Measurements from ENCODE around the gene ATP6V0A4.

Gene ATP6V0A4

DNA sequence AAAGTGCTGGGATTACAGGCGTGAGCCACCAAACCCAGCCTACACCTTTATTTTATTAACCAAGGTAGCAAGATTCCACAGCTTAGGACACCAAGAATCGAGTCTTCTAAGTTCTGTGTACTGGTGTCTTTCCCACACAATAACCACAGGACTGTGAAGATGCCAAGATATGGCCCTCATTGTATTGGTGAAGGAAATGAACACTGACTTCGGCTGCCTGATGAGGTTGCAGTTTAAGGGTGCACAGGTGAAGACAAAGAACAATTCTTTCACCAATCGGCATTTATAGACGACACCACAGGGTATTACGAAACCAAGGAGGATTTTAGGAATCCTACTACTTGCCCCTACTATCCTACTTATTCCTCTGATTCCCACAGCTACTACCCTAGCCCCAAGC lies 49.3 kb downstream of the ATP6V0A4 start:
- TF ChIP-seq, protein P1, sequence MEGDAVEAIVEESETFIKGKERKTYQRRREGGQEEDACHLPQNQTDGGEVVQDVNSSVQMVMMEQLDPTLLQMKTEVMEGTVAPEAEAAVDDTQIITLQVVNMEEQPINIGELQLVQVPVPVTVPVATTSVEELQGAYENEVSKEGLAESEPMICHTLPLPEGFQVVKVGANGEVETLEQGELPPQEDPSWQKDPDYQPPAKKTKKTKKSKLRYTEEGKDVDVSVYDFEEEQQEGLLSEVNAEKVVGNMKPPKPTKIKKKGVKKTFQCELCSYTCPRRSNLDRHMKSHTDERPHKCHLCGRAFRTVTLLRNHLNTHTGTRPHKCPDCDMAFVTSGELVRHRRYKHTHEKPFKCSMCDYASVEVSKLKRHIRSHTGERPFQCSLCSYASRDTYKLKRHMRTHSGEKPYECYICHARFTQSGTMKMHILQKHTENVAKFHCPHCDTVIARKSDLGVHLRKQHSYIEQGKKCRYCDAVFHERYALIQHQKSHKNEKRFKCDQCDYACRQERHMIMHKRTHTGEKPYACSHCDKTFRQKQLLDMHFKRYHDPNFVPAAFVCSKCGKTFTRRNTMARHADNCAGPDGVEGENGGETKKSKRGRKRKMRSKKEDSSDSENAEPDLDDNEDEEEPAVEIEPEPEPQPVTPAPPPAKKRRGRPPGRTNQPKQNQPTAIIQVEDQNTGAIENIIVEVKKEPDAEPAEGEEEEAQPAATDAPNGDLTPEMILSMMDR (conservative IDR thresholded peaks at IDR 0.05; ENCODE audit: control insufficient read depth, insufficient read depth, low read depth, low read length): no peak
- no peak overlapping the region for H3K4me3 ChIP-seq (ENCODE audit: control insufficient read depth, low read depth, low read length)
- no peak for DNase-seq (ENCODE audit: low read depth)

GRCh38 chr7:138746073-138746472 lies 51.9 kb downstream of the ATP6V0A4 start:
- no peak overlapping the region for H3K4me3 ChIP-seq (ENCODE audit: control insufficient read depth, low read depth, low read length)
- TF ChIP-seq, protein P1 (conservative IDR thresholded peaks at IDR 0.05; ENCODE audit: control insufficient read depth, insufficient read depth, low read depth, low read length): no peak
- no peak for DNase-seq (ENCODE audit: low read depth)

GRCh38 chr7:138745189-138745588 lies 52.8 kb downstream of the ATP6V0A4 start:
- TF ChIP-seq, protein P1 (conservative IDR thresholded peaks at IDR 0.05; ENCODE audit: control insufficient read depth, insufficient read depth, low read depth, low read length): no peak
- no peak for DNase-seq (ENCODE audit: low read depth)
- no peak overlapping the region for H3K4me3 ChIP-seq (ENCODE audit: control insufficient read depth, low read depth, low read length)

DNA sequence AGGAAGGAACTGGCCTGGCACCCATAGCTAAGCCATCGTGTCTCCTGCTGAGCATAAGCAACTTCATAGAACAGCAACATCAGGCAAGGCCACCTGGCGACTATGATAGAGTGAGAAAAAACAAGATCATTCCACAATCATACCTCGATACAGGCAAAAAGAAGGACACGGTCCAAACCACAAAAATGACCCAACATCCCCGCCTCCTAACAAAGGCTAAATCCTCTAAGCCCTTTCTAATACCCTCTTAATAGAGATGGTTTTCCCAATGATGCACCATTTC lies 56.6 kb downstream of the ATP6V0A4 start:
- TF ChIP-seq, protein P1 (conservative IDR thresholded peaks at IDR 0.05; ENCODE audit: control insufficient read depth, insufficient read depth, low read depth, low read length): no peak
- DNase-seq (ENCODE audit: low read depth): no peak
- no peak overlapping the region for H3K4me3 ChIP-seq (ENCODE audit: control insufficient read depth, low read depth, low read length)

- TF ChIP-seq, protein P1 (conservative IDR thresholded peaks at IDR 0.05; ENCODE audit: control insufficient read depth, insufficient read depth, low read depth, low read length): no peak
- DNase-seq (ENCODE audit: low read depth): no peak
- no peak overlapping the region for H3K4me3 ChIP-seq (ENCODE audit: control insufficient read depth, low read depth, low read length)
These were observed 58.1 kb downstream of the ATP6V0A4 start for GRCh38 chr7:138739859-138740258.

DNA sequence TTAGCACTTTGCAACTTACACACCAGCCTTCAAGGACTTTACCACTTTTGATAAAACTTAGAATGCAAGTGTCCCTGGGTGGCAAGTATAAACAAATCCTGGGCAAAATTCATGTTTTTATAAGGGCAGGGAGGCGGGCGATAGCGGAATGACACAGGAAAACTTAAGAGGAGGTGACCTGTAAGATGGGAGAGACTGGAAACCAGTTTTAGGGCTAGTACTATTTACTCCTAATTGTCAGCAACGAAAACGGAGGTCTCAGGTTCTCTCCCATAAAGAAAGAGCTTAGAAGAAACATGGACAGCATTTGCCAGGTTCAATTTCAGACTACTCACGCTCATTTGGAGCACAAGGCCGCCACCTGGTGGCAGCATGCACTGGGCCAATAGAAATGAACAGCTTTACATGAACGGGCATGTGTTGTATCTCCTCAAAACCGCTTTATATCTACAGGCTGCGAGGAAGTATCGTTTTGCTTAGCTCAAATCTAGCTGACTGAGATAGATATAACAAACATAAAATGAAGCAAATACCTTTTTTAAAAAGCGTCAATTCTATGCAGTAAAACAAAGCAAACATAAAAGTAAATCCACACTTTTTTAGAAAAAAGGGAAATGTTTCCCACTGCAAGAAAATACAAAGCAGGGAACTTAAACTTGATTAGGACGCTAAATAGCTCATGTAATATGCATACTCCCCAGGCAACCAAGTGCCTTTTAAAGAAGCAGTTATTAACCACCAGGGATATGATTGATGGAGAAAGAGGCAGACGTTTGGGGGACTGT lies 59.3 kb downstream of the ATP6V0A4 start:
- TF ChIP-seq, protein P1 (conservative IDR thresholded peaks at IDR 0.05; ENCODE audit: control insufficient read depth, insufficient read depth, low read depth, low read length): peak; percentile 97
- DNase-seq (ENCODE audit: low read depth): peak; percentile 79
- no peak overlapping the region for H3K4me3 ChIP-seq (ENCODE audit: control insufficient read depth, low read depth, low read length)

DNA sequence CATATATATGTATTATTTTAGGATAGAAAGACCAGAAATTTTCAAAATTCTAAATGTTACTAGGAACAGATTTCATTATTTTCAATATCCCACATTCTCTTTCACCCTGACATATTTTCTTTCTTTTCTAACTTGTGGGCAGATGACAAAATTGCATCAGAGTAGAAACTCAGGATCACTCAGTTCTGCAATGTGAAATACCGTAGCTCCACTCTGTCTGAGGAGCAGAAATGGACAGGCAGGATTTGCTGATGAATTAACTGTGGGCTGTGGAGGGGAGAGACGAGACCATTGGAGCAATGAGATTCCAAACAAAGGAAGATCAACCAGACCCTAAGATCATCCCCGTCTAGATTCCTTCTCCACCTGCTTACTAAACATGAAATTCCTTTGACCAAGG lies 59.9 kb downstream of the ATP6V0A4 start:
- no peak overlapping the region for H3K4me3 ChIP-seq (ENCODE audit: control insufficient read depth, low read depth, low read length)
- TF ChIP-seq, protein P1 (conservative IDR thresholded peaks at IDR 0.05; ENCODE audit: control insufficient read depth, insufficient read depth, low read depth, low read length): no peak
- DNase-seq (ENCODE audit: low read depth): no peak
